GM10266 (cell line): ENCODE measurements around the gene TENM4.

Experiments used
- DNase-seq: peaks from one replicate; pipeline ENCODE4 v3.0.0; 2012; ENCODE audit errors: extremely low spot score
- CTCF ChIP-seq: IDR thresholded peaks from 2 replicates; pipeline ENCODE4 v1.5.1; 2012; ENCODE audit warnings: mild to moderate bottlenecking, low read depth; ENCODE audit not compliant: control insufficient read depth, insufficient read depth; ENCODE audit errors: missing control alignments

The TENM4 gene

DNA sequence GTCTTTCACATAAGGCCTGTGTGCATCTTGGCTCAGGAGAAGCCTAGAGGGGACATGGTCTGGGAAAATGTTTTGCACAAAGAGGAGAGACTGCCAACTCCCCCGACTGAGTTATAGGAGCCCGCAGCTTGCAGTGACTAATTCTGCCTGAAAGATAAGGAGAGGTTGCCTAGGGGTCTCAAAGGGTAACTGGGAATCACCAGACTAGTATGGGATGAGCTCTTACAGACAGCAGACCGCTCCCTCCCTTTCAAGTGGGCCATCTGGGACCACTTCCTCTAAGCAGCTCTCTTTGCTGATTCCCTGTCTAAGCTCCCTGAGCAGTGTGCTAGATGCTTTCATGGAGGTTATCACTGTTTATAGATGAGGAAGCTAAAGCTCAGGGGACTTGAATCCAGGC is 105.1 kb downstream of the TENM4 start:
- no peak for TF ChIP-seq CTCF
- no peak for DNase-seq

DNA sequence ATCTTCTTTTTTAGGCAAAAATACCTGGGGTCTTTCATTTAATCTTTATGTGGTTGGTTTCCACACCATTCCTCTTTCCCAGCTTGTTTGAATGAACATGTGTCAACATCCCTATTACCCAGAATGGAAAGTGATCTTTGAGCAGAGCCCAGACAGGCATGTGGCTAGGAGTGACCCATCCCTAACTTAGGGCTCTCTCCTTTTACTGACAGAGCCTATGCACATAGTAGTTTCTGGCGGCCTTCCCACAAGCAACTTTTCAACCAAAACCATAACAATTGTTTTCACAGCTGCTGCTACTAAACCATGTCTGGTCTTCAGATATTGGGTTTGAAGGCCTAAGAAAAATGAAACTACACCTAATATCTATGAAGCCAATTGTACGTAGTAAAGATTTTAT is 107.5 kb downstream of the TENM4 start:
- no peak for DNase-seq
- TF ChIP-seq CTCF = no peak

DNA sequence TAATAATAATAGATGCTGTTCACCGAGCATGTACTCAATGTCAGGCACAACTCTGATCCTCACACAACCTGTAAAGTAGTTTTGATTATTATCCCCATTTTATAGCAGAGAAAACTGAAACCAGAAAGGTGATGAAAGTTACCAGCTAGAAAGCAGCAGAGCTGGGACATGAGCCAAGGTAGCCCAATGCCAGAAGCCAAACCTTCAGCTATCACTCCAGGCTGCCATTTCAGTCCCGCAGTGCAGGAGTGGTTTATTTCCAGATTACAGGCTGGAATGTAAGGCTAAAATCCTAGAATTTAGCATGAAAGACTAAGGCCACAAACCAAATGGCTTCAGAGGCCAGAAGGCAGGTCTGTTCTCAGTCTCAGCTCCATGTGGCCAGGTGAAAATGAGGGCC is 108.8 kb downstream of the TENM4 start:
- TF ChIP-seq CTCF = no peak
- no peak for DNase-seq

- no peak for DNase-seq
- no peak for TF ChIP-seq CTCF
Measured at GRCh38 chr11:79331203-79331901, 109.5 kb downstream of the TENM4 start.

- no peak for TF ChIP-seq CTCF
Measured at GRCh38 chr11:79330651-79331050, 110.2 kb downstream of the TENM4 start.

GRCh38 chr11:79329561-79329960 is 111.3 kb downstream of the TENM4 start:
- TF ChIP-seq CTCF = no peak

More at GRCh38 chr11:79330651-79331050, 110.2 kb downstream of the TENM4 start:
- no peak for DNase-seq

GRCh38 chr11:79328402-79328801 is 112.4 kb downstream of the TENM4 start:
- TF ChIP-seq CTCF = no peak
- DNase-seq = no peak

More at GRCh38 chr11:79329561-79329960, 111.3 kb downstream of the TENM4 start:
- DNase-seq = no peak
